Frontal cortex (tissue), 4 donors: Measurements from ENCODE around the gene INO80. TPM values are rescaled to one million over a fixed set of nuclear protein-coding genes. Genes with fewer than 3 reads are reported as not detected.
"Not testable (repeated sequence)": the region's sequence is repeated elsewhere in the genome, so short reads cannot be mapped to it uniquely, and the experiment has no call there.

ENCODE experiments used
- DNase-seq, 2 donors: peaks; one replicate each; pipeline ENCODE4 v3.0.0; 2012; ENCODE audit warnings: low spot score in 2 of 2
- FAIRE-seq: peaks from 2 replicates; lab custom pipeline; 2012; peaks lifted over from hg19 to GRCh38; lab: Jason Lieb, UNC
- total RNA-seq: library from RNA; depleted of rRNA; stranded (reverse); fragments of >200 nt; gene quantifications from one replicate; pipeline ENCODE4 v1.2.3, GENCODE V29; 2014
- donor health status: control.
- donor health status: control.
- donor health status: control.

Gene INO80
- total RNA-seq, 1 donor from 2014 or later, result 35.5 TPM

DNA sequence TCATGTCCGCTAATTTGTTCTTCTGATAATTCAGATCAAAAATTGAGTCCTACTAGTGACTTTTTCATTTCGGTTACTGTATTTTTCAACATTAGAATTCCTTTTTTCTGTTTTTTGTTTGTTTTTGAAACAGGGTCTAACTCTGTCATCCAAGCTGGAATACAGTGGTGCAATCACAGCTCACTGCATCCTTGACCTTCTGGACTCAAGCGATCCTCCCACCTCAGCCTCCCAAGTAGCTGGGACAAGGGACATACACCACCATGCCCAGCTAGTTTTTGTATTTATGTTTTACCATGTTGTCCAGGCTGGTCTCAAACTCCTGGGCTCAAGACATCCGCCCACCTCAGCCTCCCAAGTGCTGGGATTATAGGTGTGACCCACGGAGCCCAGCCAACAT, 8.0 kb upstream of the INO80 start:
- FAIRE-seq (no peak), DNase-seq (no peak)

DNA sequence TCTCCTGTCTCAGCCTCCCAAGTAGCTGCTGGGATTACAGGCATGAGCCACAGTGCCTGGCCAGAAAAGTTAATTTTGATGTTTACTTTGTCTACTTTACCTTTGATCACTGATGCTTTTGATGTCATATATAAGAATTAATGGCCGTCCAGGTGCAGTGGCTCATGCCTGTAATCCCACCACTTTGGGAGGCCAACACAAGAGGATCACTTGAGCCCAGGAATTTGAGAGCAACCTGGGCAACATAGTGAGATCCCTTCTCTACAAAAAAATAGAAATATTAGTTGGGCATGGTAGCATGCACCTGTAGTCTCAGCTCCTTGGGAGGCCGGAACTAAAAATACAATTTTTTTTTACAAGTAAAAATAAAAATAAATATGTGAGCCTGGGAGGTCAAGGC, 6.8 kb upstream of the INO80 start:
- no peak for DNase-seq
- FAIRE-seq, result no peak

DNA sequence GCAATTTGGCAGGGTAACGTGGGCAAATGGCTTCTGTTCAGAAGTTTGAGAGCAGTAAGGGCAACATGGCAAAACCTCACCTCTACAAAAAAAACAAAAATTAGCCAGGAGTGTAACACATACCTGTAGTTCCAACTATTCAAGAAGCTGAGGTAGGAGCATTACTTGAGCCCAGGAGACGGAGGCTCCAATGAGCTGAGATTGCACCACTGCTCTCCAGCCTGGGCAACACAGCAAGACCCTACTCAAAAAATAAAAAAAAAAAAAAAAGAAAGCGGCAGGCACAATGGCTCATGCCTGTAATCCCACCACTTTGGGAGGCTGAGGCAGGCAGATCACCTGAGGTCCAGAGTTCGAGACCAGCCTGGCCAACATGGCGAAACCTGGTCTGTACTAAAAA, 5.9 kb upstream of the INO80 start:
- DNase-seq (no peak), FAIRE-seq (no peak)

DNA sequence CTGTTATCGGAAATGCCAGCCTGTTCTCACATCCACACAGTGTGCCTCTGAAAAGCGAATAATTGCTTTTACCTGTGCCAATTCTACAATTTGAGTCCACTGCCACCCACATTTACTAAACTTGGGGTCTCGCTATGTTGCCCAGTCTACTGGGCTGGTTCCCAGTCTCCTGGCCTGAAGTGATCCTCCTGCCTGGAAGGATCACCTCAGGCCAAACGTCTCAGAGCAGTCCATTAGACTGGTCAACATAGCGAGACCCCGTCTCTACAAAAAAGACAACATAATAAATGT, 827 bp upstream of the INO80 start:
- no peak for FAIRE-seq

DNA sequence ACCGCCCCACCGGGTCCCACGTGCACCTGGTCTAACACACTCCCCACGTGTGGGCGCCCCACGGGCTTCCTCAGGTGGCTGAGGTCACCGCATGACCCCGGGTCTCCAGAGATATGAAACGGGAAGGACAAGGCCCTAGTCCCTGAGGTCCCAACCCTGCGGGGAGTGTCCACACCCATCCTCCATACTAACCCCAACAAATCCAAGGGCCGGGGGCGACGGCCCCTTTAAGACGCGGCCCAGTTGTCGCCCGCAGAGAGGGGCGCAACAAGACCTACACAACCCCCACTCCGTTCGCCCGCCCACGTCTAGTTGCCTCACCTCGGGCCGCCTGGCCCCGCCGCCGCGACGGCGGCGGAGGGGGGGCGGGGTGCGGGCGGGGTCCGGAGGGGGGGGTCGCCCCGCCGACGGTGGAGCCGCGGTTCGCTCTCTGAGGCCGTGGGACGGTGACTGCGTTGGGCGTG, 396 bp downstream of the INO80 start:
- DNase-seq (peak; percentile 28 to 44), FAIRE-seq (no peak)

More for the DNA sequence above, 827 bp upstream of the INO80 start:
- no peak for DNase-seq

DNA sequence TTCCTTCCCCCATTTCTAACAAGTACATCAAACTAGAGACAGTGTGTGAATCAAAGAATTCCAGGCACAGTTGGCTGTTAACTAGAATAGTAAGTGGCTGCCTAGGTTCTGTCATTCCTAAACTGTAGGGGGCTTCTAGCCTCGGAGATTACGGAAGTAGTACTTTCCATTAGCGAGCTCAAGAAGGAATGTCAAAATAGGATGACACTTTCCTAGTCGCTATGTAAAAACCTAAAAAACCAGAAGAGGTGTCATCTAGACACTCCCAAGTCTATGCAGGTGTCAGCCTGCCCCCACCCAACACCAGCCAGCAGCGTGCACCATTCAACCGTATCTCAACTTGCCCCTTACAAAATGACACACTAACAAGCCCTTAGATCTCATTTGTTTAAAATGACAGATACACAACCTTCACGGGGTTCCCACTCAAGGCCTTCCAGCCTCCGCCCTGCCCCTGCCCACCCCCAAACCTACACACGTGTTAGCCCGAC, 874 bp downstream of the INO80 start:
- FAIRE-seq (no peak), DNase-seq (peak in 1 of 2 donors; percentile 18)

DNA sequence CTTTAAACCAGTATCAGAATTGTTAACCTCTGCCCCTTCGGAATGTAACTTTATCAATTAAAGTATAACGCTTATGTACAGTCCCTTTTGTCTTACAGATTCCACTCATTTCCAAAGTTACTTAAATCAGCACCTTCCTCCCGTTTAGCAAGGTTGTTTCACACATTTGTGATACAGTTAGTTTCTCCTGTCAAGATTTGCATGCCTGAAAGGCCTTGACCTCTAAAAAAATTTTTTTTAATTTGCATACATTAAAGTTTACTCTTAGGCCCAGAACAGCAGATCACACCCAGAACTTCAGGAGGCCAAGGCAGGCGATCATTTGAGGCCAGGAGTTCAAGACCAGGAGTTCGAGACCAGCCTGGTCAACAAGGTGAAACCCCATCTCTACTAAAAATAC, 9.1 kb downstream of the INO80 start:
- FAIRE-seq (no peak), DNase-seq (no peak)

DNA sequence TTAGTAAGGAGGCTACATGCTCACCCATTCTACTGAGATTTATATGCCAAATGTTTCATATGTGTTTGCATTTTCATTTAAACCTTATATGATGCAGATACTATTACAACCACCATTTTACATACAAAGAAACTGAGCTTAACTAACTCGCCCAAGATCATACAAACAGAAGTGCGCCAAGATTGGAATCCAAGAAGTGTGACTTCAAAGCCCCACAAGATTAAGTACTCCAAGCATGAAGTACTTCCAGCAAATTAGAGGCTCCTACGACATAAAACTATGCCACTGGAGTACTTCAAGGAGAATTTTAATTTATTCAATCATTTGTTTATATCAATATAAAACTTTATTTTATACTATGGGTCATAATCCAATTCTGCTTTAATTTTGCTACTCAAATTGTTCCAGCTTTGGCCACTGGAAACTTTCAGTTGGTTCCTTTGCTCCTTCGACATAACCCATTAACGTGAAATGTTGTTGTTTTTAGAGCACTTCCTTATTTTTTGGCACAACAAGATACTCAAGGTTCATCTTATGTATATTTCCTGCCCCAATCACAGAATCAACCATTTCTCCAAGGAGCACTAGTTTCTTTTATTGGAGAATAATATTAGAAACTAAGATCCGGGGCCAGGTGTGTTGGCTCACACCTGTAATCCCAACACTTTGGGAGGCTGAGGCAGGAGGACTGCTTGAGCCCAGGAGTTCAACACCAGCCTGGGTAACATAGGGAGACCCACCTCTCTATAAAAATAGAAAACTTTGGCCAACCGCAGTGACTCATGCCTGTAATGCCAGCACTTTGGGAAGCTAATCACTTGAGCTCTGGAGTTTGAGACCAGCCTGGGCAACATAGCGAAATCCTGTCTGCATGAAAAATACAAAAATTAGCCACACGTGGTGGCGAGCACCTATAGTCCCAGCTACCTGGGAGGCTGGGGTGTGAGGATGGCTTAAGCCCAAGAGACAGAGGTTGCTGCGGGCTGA, 10.4 kb downstream of the INO80 start:
- no peak for DNase-seq
- FAIRE-seq, result no peak

DNA sequence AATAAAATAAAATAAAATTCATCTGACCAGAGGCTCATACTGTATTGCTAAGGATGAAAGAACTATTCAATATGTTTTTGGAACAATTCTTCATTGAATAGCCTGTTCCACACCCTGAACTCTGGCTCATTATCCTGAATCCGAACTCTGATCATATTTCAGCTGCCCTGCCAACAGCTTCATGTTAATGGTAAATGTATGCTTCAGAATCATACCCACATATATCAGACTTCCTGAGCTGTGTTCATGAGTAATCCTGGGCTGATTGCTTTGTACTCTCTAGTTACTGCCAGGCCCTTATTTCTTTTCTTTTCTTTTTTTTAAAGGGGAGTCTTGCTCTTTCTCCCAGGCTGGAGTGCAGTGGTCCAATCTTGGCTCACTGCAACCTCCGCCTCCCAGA, 11.8 kb downstream of the INO80 start:
- FAIRE-seq (no peak), DNase-seq (no peak)

DNA sequence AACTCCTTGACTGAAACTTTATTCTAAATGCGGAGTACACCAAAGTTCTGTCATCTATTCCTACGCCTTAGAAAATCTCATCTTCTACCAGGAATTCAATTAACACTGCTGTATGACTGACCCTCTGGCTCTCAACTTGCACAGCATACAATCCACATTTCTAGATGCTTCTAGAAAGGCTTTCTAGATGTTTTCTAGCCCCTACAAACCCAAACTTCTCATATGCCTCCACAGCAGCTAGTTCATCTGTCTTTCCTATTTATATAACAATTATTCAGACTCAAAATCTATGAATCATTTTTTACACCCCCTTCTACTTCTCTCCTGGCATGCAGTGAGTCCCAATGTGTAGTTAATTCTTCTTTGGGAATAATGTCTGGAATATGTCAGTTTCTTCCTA, 13.2 kb downstream of the INO80 start:
- DNase-seq, result no peak
- FAIRE-seq, result no peak

DNA sequence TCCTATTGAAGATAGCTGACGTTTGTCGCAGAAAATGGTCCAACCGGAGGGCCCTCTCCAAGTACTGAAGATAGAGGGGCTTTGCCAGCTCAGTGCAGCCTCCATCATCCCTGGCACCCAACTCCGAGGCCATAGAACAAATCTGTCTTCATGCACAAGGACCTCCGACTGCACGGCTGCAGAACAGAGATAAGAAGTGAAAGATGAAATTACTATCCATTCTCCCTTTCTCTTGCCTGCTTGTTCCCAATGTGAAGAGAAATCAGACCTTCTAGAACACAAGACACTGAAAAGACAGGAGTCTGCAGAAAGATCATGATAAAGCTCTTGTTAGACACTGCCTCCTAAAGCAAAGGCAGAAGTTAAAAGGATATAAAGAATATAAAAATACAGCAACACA, 19.9 kb downstream of the INO80 start:
- DNase-seq (no peak), FAIRE-seq (no peak)

DNA sequence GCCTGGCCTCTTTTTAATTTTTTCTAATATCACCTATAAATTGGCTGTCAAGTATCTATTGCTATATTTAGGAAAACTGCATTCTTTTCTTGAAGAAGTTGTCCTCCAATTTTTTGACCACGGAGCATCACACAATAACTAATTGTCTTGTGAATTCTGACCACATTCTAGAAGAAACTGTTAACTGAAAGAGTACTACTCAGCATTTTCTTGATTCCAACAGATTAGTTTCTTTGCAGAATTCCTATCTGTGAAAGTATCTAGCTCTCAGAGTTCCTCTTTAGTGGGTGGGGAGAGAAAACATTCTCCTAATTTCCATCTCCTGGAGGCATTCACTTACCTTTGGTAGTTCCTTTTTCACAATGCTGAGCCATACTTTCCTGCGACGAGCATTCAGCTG, 31.1 kb downstream of the INO80 start:
- FAIRE-seq (no peak), DNase-seq (no peak)

DNA sequence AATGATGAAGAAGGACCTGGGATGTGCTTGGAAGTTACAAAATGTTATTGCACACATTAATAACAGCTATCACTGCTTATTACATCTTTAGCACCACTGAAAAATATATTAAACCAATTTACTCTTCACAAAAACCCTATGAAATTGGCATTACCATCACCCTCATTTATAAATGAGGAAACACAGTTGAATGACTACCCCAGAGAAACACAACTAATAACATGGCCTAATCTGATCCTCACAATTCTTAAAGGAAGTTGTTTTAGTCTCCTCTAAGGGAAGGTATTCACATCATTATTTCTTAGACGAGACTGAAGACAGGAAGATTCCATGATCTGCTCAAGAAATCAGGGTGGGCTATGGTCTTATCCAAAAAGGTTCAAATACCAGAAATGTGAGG, 35.9 kb downstream of the INO80 start:
- DNase-seq, result no peak
- no peak for FAIRE-seq

DNA sequence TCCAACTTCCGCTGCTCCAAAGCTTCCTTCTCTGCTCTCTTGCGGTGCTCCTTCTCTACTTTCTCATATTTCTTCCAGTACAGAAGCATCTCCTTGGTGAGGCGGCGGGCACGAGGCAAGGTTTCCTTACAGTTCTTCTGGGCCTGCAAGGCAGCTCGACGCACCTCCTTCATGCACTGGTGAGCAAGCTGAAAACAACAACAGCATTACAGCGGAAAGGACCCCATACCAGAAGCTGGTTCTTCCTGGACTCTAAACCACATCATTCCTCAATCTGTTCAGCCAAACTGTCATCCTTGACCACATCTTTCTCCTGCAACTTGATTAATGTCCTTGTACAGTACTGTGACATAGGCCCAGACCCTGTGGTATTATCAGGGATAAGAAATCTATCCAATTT, 36.4 kb downstream of the INO80 start:
- FAIRE-seq (no peak), DNase-seq (no peak)

DNA sequence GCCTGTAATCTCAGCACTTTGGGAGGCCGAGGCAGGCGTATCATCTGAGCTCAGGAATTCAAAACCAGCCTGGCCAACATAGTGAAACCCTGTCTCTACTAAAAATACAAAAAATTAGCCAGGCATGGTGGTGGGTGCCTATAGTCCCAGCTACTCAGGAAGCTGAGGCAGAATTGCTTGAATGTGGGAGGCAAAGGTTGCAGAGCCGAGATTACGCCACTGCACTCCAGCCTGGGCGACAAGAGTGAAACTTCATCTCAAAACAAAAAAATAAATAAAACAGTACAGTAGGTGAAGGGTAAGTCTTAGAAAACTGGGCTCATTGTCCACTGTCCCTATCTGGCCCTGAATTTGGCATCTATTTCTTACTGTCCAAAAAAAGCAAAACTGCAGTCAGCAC, 37.2 kb downstream of the INO80 start:
- not testable (repeated sequence) for DNase-seq, FAIRE-seq

DNA sequence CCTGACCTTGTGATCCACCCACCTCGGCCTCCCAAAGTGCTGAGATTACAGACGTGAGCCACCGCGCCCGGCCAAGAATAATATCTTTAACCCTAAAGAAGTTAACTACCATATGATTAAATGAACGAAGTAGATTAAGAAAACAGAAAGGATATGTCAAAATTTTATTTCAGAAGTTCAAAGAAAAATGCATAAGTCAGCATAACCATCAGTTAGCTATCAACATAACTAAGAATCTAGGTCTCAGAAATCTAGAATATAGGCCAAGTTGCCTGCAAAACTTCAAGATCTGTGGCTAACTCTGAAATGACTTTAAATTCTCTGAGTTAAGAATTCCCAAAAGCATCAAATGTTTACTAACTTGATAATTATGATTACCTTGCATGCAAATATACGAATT, 38.0 kb downstream of the INO80 start:
- FAIRE-seq (no peak), DNase-seq (no peak)

DNA sequence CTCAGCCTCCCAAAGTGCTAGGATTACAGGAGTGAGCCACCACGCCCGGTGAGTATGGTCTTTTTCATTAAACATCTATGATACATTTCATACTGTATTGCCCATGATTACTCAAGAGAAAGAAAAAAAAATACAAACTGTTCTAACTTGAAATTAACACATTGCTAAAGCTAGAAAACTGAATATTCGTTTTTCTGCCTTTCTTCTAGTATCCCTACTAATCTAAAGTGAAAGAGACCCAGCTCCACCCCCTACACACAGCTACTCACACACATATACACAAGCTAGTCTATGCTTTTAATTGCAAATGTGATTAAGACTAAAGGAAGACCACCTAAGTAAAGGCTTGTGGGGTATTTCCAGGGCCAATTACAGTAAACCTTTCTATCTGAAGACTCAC, 43.1 kb downstream of the INO80 start:
- DNase-seq (no peak), FAIRE-seq (no peak)

DNA sequence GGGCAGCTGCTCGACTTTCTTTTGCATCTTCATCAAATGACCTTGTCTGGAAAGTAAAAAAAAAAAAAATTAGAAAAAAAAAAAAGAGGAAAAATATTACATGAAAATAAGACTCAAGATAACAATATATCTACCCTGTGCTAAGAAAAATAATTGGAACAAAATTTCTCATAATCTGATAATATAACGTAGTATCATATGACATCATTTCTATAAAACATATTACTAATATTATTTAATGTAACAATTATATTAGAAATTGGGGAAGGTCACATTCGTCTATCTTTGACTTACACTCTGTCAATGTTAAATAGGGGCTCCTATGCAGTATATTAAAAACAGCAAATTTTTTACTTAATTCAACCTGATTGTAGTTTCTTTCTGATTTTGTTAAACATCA, 44.1 kb downstream of the INO80 start:
- DNase-seq, result no peak
- peak; percentile 73 for FAIRE-seq

DNA sequence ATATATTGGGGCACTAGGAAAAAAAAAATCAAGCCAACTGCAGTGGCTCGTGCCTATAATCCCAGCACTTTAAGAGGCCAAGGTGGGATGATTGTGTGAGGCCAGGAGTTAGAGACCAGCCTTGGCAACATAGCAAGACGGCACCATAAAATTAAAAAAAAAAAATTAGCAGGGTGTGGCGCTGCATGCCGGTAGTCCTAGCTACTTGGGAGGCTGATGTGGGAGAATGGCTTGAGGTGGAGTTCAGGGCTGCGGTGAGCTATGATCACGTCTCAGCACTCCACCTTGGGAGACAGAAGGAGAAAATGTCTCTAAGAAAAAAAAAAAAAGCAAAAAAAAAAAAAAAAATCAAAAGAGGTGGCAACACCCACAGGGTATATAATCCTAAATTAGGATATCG, 49.6 kb downstream of the INO80 start:
- no peak for FAIRE-seq
- DNase-seq, result no peak

DNA sequence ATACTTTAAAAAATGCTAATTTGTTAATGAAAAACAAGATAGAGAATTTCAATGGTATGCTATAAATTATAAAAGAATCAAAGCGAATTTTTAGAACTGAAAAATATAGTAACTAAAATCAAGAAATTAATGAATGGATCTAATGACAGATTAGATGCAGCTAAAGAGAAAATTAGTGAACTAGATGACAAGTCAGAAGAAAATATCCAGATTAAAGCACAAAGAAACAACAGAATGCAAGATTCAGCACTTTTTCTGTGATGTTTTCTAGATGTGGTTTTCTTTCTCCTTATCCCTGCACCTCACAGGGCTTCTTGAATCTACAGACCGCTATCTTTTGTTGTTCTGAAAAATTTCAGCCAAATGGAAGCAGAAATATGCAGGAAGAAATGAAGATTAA, 54.4 kb downstream of the INO80 start:
- no peak for DNase-seq
- no peak for FAIRE-seq

DNA sequence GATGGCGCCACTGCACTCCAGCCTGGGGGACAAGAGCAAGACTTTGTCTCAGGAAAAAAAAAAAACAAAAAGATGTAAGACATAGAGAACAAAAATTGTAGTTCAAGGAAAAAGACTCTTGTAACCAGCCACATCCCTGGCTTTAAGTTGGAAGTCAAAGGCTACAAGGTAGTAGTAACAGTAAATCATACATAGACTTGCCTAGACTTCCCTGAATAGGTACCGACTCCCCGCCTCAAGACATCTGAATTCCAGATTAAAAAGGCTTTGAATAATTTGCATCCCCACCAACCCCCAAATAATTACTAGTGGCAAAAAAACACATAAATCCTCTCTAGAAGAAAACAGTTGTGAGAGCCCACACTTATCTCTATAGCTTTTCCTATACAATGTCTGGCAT, 55.6 kb downstream of the INO80 start:
- FAIRE-seq (no peak), DNase-seq (no peak)

DNA sequence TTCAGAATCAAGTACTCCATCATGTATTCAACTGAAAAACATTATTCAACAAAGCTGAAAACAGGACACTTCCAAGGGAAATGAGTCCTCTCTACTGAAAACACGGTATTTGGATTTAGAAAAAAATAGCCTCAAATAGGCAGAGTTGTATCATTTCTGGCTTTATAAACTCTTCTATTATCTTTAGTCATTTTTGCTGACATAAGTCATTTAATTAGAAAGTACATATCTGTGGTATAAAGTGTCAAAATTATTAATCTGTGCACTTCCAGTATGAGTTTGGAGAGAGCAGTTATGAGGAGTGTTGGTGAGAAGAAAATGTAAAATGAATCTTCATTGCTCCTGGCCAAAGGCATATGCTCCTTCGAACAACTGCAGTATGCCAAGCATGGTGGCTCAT, 59.3 kb downstream of the INO80 start:
- FAIRE-seq, result no peak
- no peak for DNase-seq
